ENCODE measurements around the gene UBE2D3. TPM values are rescaled to one million over a fixed set of nuclear protein-coding genes. Genes with fewer than 3 reads are reported as not detected.
"Not testable (repeated sequence)": the region's sequence is repeated elsewhere in the genome, so short reads cannot be mapped to it uniquely, and the experiment has no call there.

Gene UBE2D3
- total RNA-seq, 1 experiment from 2014 or later, result 191 TPM

GRCh38 chr4:102867278-102868152 is 40.2 kb upstream of the UBE2D3 start:
- H3K4me3 ChIP-seq (ENCODE audit: low read depth in 2 of 2, low read length in 2 of 2), result peak overlapping the region; percentile 80 to 82
- no peaks in the 10 kb centered on the region for H3K27me3 ChIP-seq (ENCODE audit: control insufficient read depth, insufficient read depth, low read length)
- intact Hi-C loops (cut with micrococcal nuclease; ENCODE audit: unreplicated experiment) (loop anchor here (5.0 kb wide), 1 partner anchor 35 kb away; no protein-coding TSS in a partner anchor), in situ Hi-C loops (cut with HindIII; ENCODE audit: low pct_unique_long_range_greater_than_20kb, low sequenced_read_pairs) (no loop called here)
- no peak for DNase-seq (ENCODE audit: low read depth, low spot score)
- CTCF ChIA-PET, result no interaction called here
- H3K4me1 ChIP-seq (ENCODE audit: control insufficient read depth, insufficient read depth, low read length), result peaks cover 12% of the 10 kb centered on the region
- POLR2A ChIA-PET, result interaction anchor here (0.6 to 2.4 kb wide), 3 partner anchors 27 to 978 kb away, joined by 6 to 23 read pairs (median 7); partner anchors contain the start of gene UBE2D3
- no peak for ATAC-seq
- H3K27ac ChIP-seq (ENCODE audit: low read length), result peak overlapping the region; percentile 95
- no peaks in the 10 kb centered on the region for H3K9me3 ChIP-seq (ENCODE audit: control insufficient read depth, insufficient read depth, low read depth, low read length)
- BruUV-seq (replicated peaks), result no TSS peak
- peaks cover 4% of the 10 kb centered on the region; the same call in 1 of the 2 replicates for H3K36me3 ChIP-seq (ENCODE audit: control insufficient read depth, insufficient read depth, low read length)
- TF ChIP-seq POLR2AphosphoS5 (IDR thresholded peaks at IDR 0.05; ENCODE audit: low read depth, low read length) (no peak), SIN3A (IDR thresholded peaks at IDR 0.05; ENCODE audit: borderline replicate concordance, insufficient read depth, low read depth, low read length) (no peak), TCF7L2 (IDR thresholded peaks at IDR 0.05; ENCODE audit: low read depth, low read length) (no peak), CTCF (IDR thresholded peaks at IDR 0.05) (no peak)
- TF ChIP-seq, protein P1, sequence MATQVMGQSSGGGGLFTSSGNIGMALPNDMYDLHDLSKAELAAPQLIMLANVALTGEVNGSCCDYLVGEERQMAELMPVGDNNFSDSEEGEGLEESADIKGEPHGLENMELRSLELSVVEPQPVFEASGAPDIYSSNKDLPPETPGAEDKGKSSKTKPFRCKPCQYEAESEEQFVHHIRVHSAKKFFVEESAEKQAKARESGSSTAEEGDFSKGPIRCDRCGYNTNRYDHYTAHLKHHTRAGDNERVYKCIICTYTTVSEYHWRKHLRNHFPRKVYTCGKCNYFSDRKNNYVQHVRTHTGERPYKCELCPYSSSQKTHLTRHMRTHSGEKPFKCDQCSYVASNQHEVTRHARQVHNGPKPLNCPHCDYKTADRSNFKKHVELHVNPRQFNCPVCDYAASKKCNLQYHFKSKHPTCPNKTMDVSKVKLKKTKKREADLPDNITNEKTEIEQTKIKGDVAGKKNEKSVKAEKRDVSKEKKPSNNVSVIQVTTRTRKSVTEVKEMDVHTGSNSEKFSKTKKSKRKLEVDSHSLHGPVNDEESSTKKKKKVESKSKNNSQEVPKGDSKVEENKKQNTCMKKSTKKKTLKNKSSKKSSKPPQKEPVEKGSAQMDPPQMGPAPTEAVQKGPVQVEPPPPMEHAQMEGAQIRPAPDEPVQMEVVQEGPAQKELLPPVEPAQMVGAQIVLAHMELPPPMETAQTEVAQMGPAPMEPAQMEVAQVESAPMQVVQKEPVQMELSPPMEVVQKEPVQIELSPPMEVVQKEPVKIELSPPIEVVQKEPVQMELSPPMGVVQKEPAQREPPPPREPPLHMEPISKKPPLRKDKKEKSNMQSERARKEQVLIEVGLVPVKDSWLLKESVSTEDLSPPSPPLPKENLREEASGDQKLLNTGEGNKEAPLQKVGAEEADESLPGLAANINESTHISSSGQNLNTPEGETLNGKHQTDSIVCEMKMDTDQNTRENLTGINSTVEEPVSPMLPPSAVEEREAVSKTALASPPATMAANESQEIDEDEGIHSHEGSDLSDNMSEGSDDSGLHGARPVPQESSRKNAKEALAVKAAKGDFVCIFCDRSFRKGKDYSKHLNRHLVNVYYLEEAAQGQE (IDR thresholded peaks at IDR 0.05; ENCODE audit: insufficient read depth in 1 of 2, low read depth in 2 of 2, low read length in 1 of 2), result no peak

- ATAC-seq; H3K27ac ChIP-seq (ENCODE audit: low read length); H3K4me1 ChIP-seq (ENCODE audit: control insufficient read depth, insufficient read depth, low read length); CTCF ChIA-PET; H3K27me3 ChIP-seq (ENCODE audit: control insufficient read depth, insufficient read depth, low read length); DNase-seq (ENCODE audit: low read depth, low spot score); POLR2A ChIA-PET; in situ Hi-C loops (cut with HindIII; ENCODE audit: low pct_unique_long_range_greater_than_20kb, low sequenced_read_pairs); H3K4me3 ChIP-seq (ENCODE audit: low read depth in 2 of 2, low read length in 2 of 2); BruUV-seq (replicated peaks); H3K9me3 ChIP-seq (ENCODE audit: control insufficient read depth, insufficient read depth, low read depth, low read length); H3K36me3 ChIP-seq (ENCODE audit: control insufficient read depth, insufficient read depth, low read length): not testable (repeated sequence)
- intact Hi-C loops (cut with micrococcal nuclease; ENCODE audit: unreplicated experiment), result loop anchor here (5.0 kb wide), 1 partner anchor 33 kb away; no protein-coding TSS in a partner anchor
Measured at GRCh38 chr4:102865327-102865726, 38.0 kb upstream of the UBE2D3 start.

GRCh38 chr4:102862747-102863146 is 35.4 kb upstream of the UBE2D3 start:
- no peak overlapping the region for H3K27ac ChIP-seq (ENCODE audit: low read length)
- BruUV-seq (replicated peaks), result no TSS peak
- DNase-seq (ENCODE audit: low read depth, low spot score) (no peak), ATAC-seq (no peak)
- H3K4me3 ChIP-seq (ENCODE audit: low read depth in 2 of 2, low read length in 2 of 2), result no peak overlapping the region
- in situ Hi-C loops (cut with HindIII; ENCODE audit: low pct_unique_long_range_greater_than_20kb, low sequenced_read_pairs) (no loop called here), intact Hi-C loops (cut with micrococcal nuclease; ENCODE audit: unreplicated experiment) (no loop called here)
- H3K36me3 ChIP-seq (ENCODE audit: control insufficient read depth, insufficient read depth, low read length), result no peaks in the 10 kb centered on the region; the same call in 1 of the 2 replicates
- H3K27me3 ChIP-seq (ENCODE audit: control insufficient read depth, insufficient read depth, low read length), result no peaks in the 10 kb centered on the region
- no peak for TF ChIP-seq TCF7L2 (IDR thresholded peaks at IDR 0.05; ENCODE audit: low read depth, low read length)
- TF ChIP-seq CTCF (IDR thresholded peaks at IDR 0.05), result no peak
- no peak for TF ChIP-seq SIN3A (IDR thresholded peaks at IDR 0.05; ENCODE audit: borderline replicate concordance, insufficient read depth, low read depth, low read length)
- no peak for TF ChIP-seq POLR2AphosphoS5 (IDR thresholded peaks at IDR 0.05; ENCODE audit: low read depth, low read length)
- TF ChIP-seq, protein P1 (IDR thresholded peaks at IDR 0.05; ENCODE audit: insufficient read depth in 1 of 2, low read depth in 2 of 2, low read length in 1 of 2), result no peak
- peaks cover 4% of the 10 kb centered on the region; the same call in 1 of the 2 replicates for H3K4me1 ChIP-seq (ENCODE audit: control insufficient read depth, insufficient read depth, low read length)
- H3K9me3 ChIP-seq (ENCODE audit: control insufficient read depth, insufficient read depth, low read depth, low read length), result peaks cover 6% of the 10 kb centered on the region; the same call in 1 of the 2 replicates
- ChIA-PET CTCF (no interaction called here), POLR2A (no interaction called here)
